ENCODE measurements around the gene SPEF2.

GRCh38 chr5:35575578-35575977 is 42.1 kb upstream of the SPEF2 start:
- TF ChIP-seq, protein P1, sequence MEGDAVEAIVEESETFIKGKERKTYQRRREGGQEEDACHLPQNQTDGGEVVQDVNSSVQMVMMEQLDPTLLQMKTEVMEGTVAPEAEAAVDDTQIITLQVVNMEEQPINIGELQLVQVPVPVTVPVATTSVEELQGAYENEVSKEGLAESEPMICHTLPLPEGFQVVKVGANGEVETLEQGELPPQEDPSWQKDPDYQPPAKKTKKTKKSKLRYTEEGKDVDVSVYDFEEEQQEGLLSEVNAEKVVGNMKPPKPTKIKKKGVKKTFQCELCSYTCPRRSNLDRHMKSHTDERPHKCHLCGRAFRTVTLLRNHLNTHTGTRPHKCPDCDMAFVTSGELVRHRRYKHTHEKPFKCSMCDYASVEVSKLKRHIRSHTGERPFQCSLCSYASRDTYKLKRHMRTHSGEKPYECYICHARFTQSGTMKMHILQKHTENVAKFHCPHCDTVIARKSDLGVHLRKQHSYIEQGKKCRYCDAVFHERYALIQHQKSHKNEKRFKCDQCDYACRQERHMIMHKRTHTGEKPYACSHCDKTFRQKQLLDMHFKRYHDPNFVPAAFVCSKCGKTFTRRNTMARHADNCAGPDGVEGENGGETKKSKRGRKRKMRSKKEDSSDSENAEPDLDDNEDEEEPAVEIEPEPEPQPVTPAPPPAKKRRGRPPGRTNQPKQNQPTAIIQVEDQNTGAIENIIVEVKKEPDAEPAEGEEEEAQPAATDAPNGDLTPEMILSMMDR (IDR thresholded peaks at IDR 0.05; ENCODE audit: poor library complexity, severe bottlenecking), result no peak
- no peak for TF ChIP-seq TAF1 (IDR thresholded peaks at IDR 0.05; ENCODE audit: low read depth)
- TF ChIP-seq POLR2AphosphoS5 (IDR thresholded peaks at IDR 0.05), result no peak

Measured in neural cell (in vitro differentiated cells).